BE2C (cell line): Measurements from ENCODE around the gene GPR153.

Experiments
- DNase-seq: peaks from one replicate; pipeline ENCODE4 v3.0.0-alpha.2; 2020
- H3K27me3 ChIP-seq: fragments of 250-450 bp; sonication (Bioruptor Pico); 2 replicates; pipeline ENCODE4 v1.5.1; 2020; ENCODE audit warnings: mild to moderate bottlenecking
- H3K36me3 ChIP-seq: fragments of 250-450 bp; sonication (Bioruptor Pico); 2 replicates; pipeline ENCODE4 v1.5.1; 2020; ENCODE audit warnings: mild to moderate bottlenecking
- H3K4me1 ChIP-seq: fragments of 250-450 bp; sonication (Bioruptor Pico); 2 replicates; pipeline ENCODE4 v1.5.1; 2020
- H3K4me3 ChIP-seq: 2 replicates; pipeline ENCODE4 v1.5.1; 2011; ENCODE audit warnings: low read depth, low read length
- H3K9me3 ChIP-seq: fragments of 250-450 bp; sonication (Bioruptor Pico); 2 replicates; pipeline ENCODE4 v1.5.1; 2020
- CTCF ChIP-seq: IDR thresholded peaks from 2 replicates; pipeline ENCODE4 v1.5.1; 2012; ENCODE audit warnings: mild to moderate bottlenecking, low read depth, low read length

GPR153 gene

GRCh38 chr1:6257541-6258069 is 3.3 kb downstream of the GPR153 start:
- Histone ChIP-seq H3K4me3 (no peak overlapping the region), H3K9me3 (no peaks in the 10 kb centered on the region), H3K4me1 (no peaks in the 10 kb centered on the region), H3K36me3 (no peaks in the 10 kb centered on the region), H3K27me3 (no peaks in the 10 kb centered on the region)
- TF ChIP-seq CTCF = no peak
- DNase-seq = no peak

- Histone ChIP-seq H3K4me1 (no peaks in the 10 kb centered on the region), H3K9me3 (no peaks in the 10 kb centered on the region), H3K27me3 (no peaks in the 10 kb centered on the region), H3K36me3 (no peaks in the 10 kb centered on the region), H3K4me3 (no peak overlapping the region)
- no peak for TF ChIP-seq CTCF
- no peak for DNase-seq
Measured at GRCh38 chr1:6256645-6257044, 4.3 kb downstream of the GPR153 start.

GRCh38 chr1:6254691-6255090 is 6.2 kb downstream of the GPR153 start:
- Histone ChIP-seq H3K36me3 (no peaks in the 10 kb centered on the region), H3K4me1 (no peaks in the 10 kb centered on the region), H3K4me3 (no peak overlapping the region), H3K9me3 (no peaks in the 10 kb centered on the region), H3K27me3 (peaks cover 6% of the 10 kb centered on the region)
- no peak for DNase-seq
- TF ChIP-seq CTCF = no peak

- no peak for DNase-seq
- Histone ChIP-seq H3K4me1 (no peaks in the 10 kb centered on the region), H3K4me3 (no peak overlapping the region), H3K9me3 (no peaks in the 10 kb centered on the region), H3K27me3 (peaks cover 15% of the 10 kb centered on the region), H3K36me3 (no peaks in the 10 kb centered on the region)
- TF ChIP-seq CTCF = no peak
Measured at GRCh38 chr1:6253380-6253779, 7.5 kb downstream of the GPR153 start.

- Histone ChIP-seq H3K9me3 (no peaks in the 10 kb centered on the region), H3K4me1 (no peaks in the 10 kb centered on the region), H3K27me3 (peaks cover 15% of the 10 kb centered on the region), H3K36me3 (no peaks in the 10 kb centered on the region), H3K4me3 (no peak overlapping the region)
- no peak for TF ChIP-seq CTCF
- no peak for DNase-seq
Measured at GRCh38 chr1:6252374-6252710, 8.6 kb downstream of the GPR153 start.

DNA sequence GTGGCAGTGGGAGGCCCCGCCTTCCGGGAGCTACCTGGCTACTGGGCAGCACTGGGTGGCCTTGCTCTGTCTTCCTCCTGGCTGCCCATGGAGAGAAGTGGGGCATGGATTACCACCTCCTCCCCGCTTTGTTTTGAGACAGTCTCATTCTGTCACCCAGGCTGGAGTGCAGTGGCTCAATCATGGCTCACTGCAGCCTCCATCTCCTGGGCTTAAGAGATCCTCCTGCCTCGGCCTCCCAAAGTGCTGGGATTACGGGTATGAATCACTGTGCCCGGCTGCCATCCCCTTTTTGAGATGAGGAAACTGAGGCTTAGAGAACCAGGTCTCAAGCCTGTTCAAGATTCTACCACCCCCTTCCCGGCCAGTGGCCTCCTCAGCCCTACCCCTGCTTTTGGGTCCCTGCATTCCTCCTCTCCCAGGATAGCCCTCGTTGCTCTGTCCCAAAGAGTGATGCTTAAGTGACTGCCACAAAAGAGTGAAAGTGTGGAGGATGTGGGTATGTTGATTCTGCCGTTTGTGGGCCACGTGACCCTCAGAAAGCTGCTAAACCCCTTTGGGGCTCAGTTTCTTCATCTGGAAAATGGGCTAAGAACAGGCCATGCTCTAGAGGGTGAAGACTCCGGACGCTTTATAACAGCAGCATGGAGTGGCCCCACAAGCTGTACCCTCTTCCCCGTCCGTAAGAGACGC is 9.1 kb downstream of the GPR153 start:
- no peaks in the 10 kb centered on the region for H3K36me3 ChIP-seq
- H3K27me3 ChIP-seq = peaks cover 15% of the 10 kb centered on the region
- H3K4me3 ChIP-seq = no peak overlapping the region
- H3K9me3 ChIP-seq = no peaks in the 10 kb centered on the region
- no peak for TF ChIP-seq CTCF
- no peaks in the 10 kb centered on the region for H3K4me1 ChIP-seq
- DNase-seq = no peak
